Midbrain (tissue), 1 donor: ENCODE results near the gene DOLPP1.

Experiments used
- DNase-seq: peaks from one replicate; lab custom pipeline; 2025; lab: John Stamatoyannopoulos, UW

The DOLPP1 gene

DNA sequence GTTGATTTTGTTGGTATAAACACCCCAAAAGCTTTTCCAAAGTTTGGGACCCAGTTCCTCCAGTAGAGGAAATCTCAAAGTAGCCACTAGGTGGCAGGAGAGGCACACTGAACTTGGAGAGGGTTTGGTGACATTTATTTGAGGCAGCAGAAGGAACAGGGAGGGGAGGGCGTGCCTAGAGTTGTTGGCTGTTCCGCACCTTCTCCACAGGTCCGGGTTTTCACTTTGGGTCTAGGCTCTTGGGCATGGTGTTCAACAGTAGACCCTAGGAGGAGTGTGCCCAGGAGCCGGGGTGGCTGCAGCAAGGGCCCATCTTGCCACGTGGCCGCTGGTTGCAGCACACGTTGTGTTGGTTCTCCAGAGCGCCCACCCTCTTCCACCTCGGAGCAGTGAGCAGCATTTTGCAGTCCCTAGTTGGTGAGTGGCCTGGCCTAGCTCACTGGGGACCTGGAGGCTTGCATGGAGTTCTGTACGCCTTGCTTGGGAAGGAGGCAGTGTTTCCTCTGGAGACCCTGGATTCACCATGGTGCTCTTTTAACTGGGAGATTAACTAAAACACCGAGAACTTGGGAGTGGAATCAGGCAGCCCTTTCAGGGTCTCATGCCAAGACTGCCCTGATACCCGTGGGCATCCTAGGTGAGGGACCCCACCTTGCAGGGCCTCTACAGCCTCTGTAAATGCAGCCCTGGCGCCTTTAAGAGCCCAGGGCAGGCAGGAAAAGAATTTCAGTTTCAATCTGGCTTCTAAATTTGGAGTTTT is 58.5 kb downstream of the DOLPP1 start:
- DNase-seq = peak; percentile 90

- DNase-seq = peak; percentile 92
Observed at GRCh38 chr9:129139993-129140396, 59.1 kb downstream of the DOLPP1 start.
